Peyer's patch (tissue), 4 donors: ENCODE data around the gene NPM3.

Experiments
- POLR2A ChIP-seq, 2 donors: fragments of 450-650 bp; IDR thresholded peaks; one replicate each; pipeline ENCODE4 v1.5.1; 2017; ENCODE audit warnings: antibody characterized with exemption in 2 of 2, mild to moderate bottlenecking in 2 of 2, moderate library complexity in 2 of 2
- TF ChIP-seq, protein P1 (sequence below), 6 experiments: fragments of 450-650 bp in 4 of 6; fragments of 200-600 bp in 2 of 6; sonication (generic) in 1 of 6; IDR thresholded peaks; one replicate each; pipeline ENCODE4 v1.5.1; 2017 to 2019; ENCODE audit warnings: antibody characterized with exemption in 6 of 6, mild to moderate bottlenecking in 3 of 6, moderate library complexity in 1 of 6

DNA sequence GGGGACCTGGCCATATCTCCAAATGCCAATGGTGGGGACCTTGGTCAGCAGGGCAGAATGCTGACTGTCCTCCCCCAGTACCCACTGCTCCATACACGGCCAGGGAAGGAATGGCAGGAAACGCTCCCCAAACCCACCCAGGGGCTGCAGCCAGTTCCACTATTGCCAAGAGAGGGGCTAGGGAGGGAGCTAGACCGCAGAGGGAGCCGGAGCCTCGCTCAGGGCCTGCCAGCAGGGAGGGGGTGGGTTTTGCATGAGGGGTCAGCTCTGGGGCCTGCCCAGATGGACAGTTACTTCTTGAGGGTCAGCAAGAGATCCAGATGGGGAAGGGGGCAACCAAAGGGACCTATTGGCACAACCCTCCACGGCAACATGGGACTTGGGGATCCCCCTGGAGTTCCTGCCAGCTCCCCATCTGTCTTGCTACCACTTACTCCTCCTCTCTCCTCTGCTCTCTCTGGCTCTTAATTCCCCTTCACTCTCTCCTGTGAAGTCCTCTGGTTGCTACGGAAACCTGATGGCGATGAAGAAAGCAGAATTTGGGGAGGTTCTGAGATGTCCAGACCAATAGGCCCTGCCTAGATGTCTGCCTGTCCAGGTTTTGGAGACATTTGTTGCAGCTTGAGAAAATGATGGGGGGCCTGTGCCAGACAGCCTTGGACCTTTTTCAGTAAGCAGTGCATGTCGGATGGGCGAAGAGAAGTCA lies 20.0 kb downstream of the NPM3 start:
- TF ChIP-seq, protein P1, sequence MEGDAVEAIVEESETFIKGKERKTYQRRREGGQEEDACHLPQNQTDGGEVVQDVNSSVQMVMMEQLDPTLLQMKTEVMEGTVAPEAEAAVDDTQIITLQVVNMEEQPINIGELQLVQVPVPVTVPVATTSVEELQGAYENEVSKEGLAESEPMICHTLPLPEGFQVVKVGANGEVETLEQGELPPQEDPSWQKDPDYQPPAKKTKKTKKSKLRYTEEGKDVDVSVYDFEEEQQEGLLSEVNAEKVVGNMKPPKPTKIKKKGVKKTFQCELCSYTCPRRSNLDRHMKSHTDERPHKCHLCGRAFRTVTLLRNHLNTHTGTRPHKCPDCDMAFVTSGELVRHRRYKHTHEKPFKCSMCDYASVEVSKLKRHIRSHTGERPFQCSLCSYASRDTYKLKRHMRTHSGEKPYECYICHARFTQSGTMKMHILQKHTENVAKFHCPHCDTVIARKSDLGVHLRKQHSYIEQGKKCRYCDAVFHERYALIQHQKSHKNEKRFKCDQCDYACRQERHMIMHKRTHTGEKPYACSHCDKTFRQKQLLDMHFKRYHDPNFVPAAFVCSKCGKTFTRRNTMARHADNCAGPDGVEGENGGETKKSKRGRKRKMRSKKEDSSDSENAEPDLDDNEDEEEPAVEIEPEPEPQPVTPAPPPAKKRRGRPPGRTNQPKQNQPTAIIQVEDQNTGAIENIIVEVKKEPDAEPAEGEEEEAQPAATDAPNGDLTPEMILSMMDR (IDR thresholded peaks at IDR 0.05) = no peak
- no peak for TF ChIP-seq POLR2A (IDR thresholded peaks at IDR 0.05)
